Cardiac muscle cell (in vitro differentiated cells and primary cell): ENCODE data around the gene CKB. TPM values are rescaled to one million over a fixed set of nuclear protein-coding genes. Genes with fewer than 3 reads are reported as not detected.
"Not testable (repeated sequence)": the region's sequence is repeated elsewhere in the genome, so short reads cannot be mapped to it uniquely, and the experiment has no call there.

ENCODE experiments used
- DNase-seq, 2 donors: peaks; one replicate each; pipeline versions ENCODE4 v3.0.0 to v3.0.0-alpha.2; 2010 to 2017; ENCODE audit warnings: low read depth in 1 of 2, low spot score in 1 of 2
- H3K27ac ChIP-seq: fragments of 200-600 bp; sonication (generic); 2 replicates; pipeline ENCODE4 v1.5.1; 2016
- H3K27me3 ChIP-seq: fragments of 200-600 bp; sonication (generic); 2 replicates; pipeline ENCODE4 v1.6.0; 2016; ENCODE audit warnings: control low read depth
- H3K36me3 ChIP-seq: fragments of 200-600 bp; sonication (generic); 2 replicates; pipeline ENCODE4 v1.5.1; 2016; ENCODE audit warnings: control low read depth
- H3K4me1 ChIP-seq: fragments of 200-600 bp; sonication (generic); 2 replicates; pipeline ENCODE4 v1.8.1; 2017; ENCODE audit warnings: low read depth, mild to moderate bottlenecking, mixed run types
- H3K4me3 ChIP-seq: fragments of 200-600 bp; sonication (generic); 2 replicates; pipeline ENCODE4 v1.5.1; 2016; ENCODE audit warnings: mild to moderate bottlenecking
- H3K9me3 ChIP-seq: fragments of 200-600 bp; sonication (generic); 2 replicates; pipeline ENCODE4 v1.5.1; 2017; ENCODE audit warnings: low read depth, mild to moderate bottlenecking, control low read depth
- CTCF ChIP-seq: IDR thresholded peaks from 2 replicates; pipeline ENCODE4 v1.5.1; 2012; ENCODE audit warnings: low read depth, mild to moderate bottlenecking, low read length
- polyA plus RNA-seq: library from polyadenylated mRNA; unstranded; fragments of >200 nt; fragmentation: Nextera tagmentation; extraction: Ambion mirVana; gene quantifications from 2 replicates; pipeline ENCODE4 v1.2.1, GENCODE V29; 2016
- total RNA-seq: library from RNA; depleted of rRNA; stranded (reverse); fragments of >200 nt; gene quantifications from 2 replicates; pipeline ENCODE4 v1.2.3, GENCODE V29; 2016

CKB gene
- total and polyA plus RNA-seq, 2 experiments from 2014 or later, result 169 to 327 TPM

- peak overlapping the region; percentile 73 for H3K27ac ChIP-seq
- H3K4me1 ChIP-seq, result peaks cover 24% of the 10 kb centered on the region
- H3K36me3 ChIP-seq, result no peaks in the 10 kb centered on the region
- no peak for TF ChIP-seq CTCF
- H3K4me3 ChIP-seq, result no peak overlapping the region
- peak in 1 of 2 donors; percentile 59 for DNase-seq
- H3K9me3 ChIP-seq, result no peaks in the 10 kb centered on the region
- no peaks in the 10 kb centered on the region for H3K27me3 ChIP-seq
Observed at GRCh38 chr14:103516426-103517173, 6.0 kb downstream of the CKB start.

- Histone ChIP-seq H3K27me3 (no peaks in the 10 kb centered on the region), H3K36me3 (peaks cover 2% of the 10 kb centered on the region), H3K9me3 (no peaks in the 10 kb centered on the region), H3K4me3 (no peak overlapping the region), H3K4me1 (peaks cover 24% of the 10 kb centered on the region), H3K27ac (no peak overlapping the region)
- DNase-seq, result no peak
- TF ChIP-seq CTCF, result no peak
Observed at GRCh38 chr14:103514596-103515421, 7.8 kb downstream of the CKB start.

GRCh38 chr14:103512701-103513611 is 9.7 kb downstream of the CKB start:
- Histone ChIP-seq H3K27me3 (no peaks in the 10 kb centered on the region), H3K9me3 (no peaks in the 10 kb centered on the region), H3K4me1 (peaks cover 21% of the 10 kb centered on the region), H3K27ac (peak overlapping the region; percentile 43), H3K36me3 (peaks cover 2% of the 10 kb centered on the region), H3K4me3 (no peak overlapping the region)
- no peak for TF ChIP-seq CTCF
- no peak for DNase-seq

- peaks cover 14% of the 10 kb centered on the region for H3K4me1 ChIP-seq
Observed at GRCh38 chr14:103512180-103512579, 10.4 kb downstream of the CKB start.

GRCh38 chr14:103510724-103511693 is 11.6 kb downstream of the CKB start:
- DNase-seq, result no peak
- peaks cover 2% of the 10 kb centered on the region for H3K36me3 ChIP-seq
- no peak overlapping the region for H3K4me3 ChIP-seq
- no peak overlapping the region for H3K27ac ChIP-seq
- peaks cover 2% of the 10 kb centered on the region for H3K4me1 ChIP-seq
- H3K9me3 ChIP-seq, result no peaks in the 10 kb centered on the region
- TF ChIP-seq CTCF, result no peak
- no peaks in the 10 kb centered on the region for H3K27me3 ChIP-seq

More at GRCh38 chr14:103512180-103512579, 10.4 kb downstream of the CKB start:
- H3K4me3 ChIP-seq, H3K27ac ChIP-seq, H3K27me3 ChIP-seq, H3K9me3 ChIP-seq, H3K36me3 ChIP-seq, DNase-seq: not testable (repeated sequence)
